K562 (cell line): Measurements from ENCODE around the gene DLST. TPM values are rescaled to one million over a fixed set of nuclear protein-coding genes. Genes with fewer than 3 reads are reported as not detected.

ENCODE experiments used
- ATAC-seq: fragments of 200-7000 bp; cut with Tn5 transposase; 3 replicates; pipeline ENCODE4 v1.9.1; 2020; ENCODE audit warnings: moderate library complexity
- BruUV-seq: library from RNA; stranded (reverse); fragments of 400-500 nt; replicated peaks from 2 replicates; lab custom pipeline; 2021; lab: Mats Ljungman, UMichigan
- CTCF ChIA-PET: fragments of 300-600 bp; formaldehyde crosslinking; extraction: SDS; loops from one replicate; lab custom pipeline; 2021; ENCODE audit warnings: low intra/inter-chr PET ratio; lab: Yijun Ruan, JAX
- POLR2A ChIA-PET: fragments of 300-600, 350-650 bp; sonication (Branson Sonifier 250); formaldehyde crosslinking; extraction: SDS; loops from one replicate; lab custom pipeline; 2021; ENCODE audit warnings: antibody characterized with exemption, inconsistent platforms; lab: Yijun Ruan, JAX
- DNase-seq, 4 experiments: peaks; one replicate each; pipeline versions ENCODE4 v3.0.0 to v3.0.0-alpha.2; 2011 to 2018; ENCODE audit warnings: low spot score in 3 of 4, mixed read lengths in 3 of 4; ENCODE audit errors: extremely low read depth in 1 of 4
- FAIRE-seq: peaks from 2 replicates; lab custom pipeline; 2011; peaks lifted over from hg19 to GRCh38; lab: Jason Lieb, UNC
- H2AFZ ChIP-seq: 2 replicates; pipeline ENCODE4 v1.6.0; 2011; ENCODE audit warnings: low read depth, low read length, control low read depth, inconsistent platforms
- H3K27ac ChIP-seq: fragments of 200-600 bp; 3 replicates; pipeline ENCODE4 v1.8.0; 2011; ENCODE audit warnings: low read depth, mild to moderate bottlenecking, control low read depth, inconsistent platforms, low read length, moderate library complexity, mixed read lengths; ENCODE audit errors: extremely low read depth
- H3K27me3 ChIP-seq, 2 experiments: fragments of 300-600 bp in 1 of 2; 2 replicates in 1 of 2; 3 replicates in 1 of 2; pipeline versions ENCODE4 v1.6.0 to v1.8.0; 2011; ENCODE audit warnings: inconsistent platforms in 2 of 2, low read length in 2 of 2, mild to moderate bottlenecking in 1 of 2, mixed read lengths in 1 of 2, moderate library complexity in 1 of 2; ENCODE audit not compliant: control insufficient read depth in 2 of 2, insufficient read depth in 2 of 2
- H3K36me3 ChIP-seq: fragments of 300-600 bp; 3 replicates; pipeline ENCODE4 v1.8.0; 2011; ENCODE audit warnings: mild to moderate bottlenecking, low read length, inconsistent platforms; ENCODE audit not compliant: control insufficient read depth, insufficient read depth
- H3K4me1 ChIP-seq, 2 experiments: fragments of 200-600 bp in 1 of 2; replicated peaks in 1 of 2; 2 replicates in 1 of 2; 3 replicates in 1 of 2; pipeline versions ENCODE4 v1.5.1 to v1.8.0; 2011; ENCODE audit warnings: inconsistent platforms in 2 of 2, low read length in 2 of 2, mild to moderate bottlenecking in 1 of 2, mixed read lengths in 1 of 2, moderate library complexity in 1 of 2; ENCODE audit not compliant: control insufficient read depth in 2 of 2, insufficient read depth in 2 of 2
- H3K4me2 ChIP-seq: 2 replicates; pipeline ENCODE4 v1.6.1; 2011; ENCODE audit warnings: low read length, control low read depth, inconsistent platforms, mixed read lengths; ENCODE audit not compliant: insufficient read depth
- H3K4me3 ChIP-seq: fragments of 200-600 bp; sonication (generic), shearing (Covaris generic); 2 replicates; pipeline ENCODE4 v1.5.1; 2016; ENCODE audit warnings: control low read depth, inconsistent platforms
- H3K79me2 ChIP-seq: fragments of 200-600 bp; 3 replicates; pipeline ENCODE4 v1.8.0; 2011; ENCODE audit warnings: low read length, inconsistent platforms; ENCODE audit not compliant: control insufficient read depth, insufficient read depth
- H3K9ac ChIP-seq, 2 experiments: 2 replicates each; pipeline versions ENCODE4 v1.6.0 to v1.6.1; 2011; ENCODE audit warnings: low read depth in 2 of 2, low read length in 2 of 2, control low read depth in 1 of 2, inconsistent platforms in 1 of 2, mild to moderate bottlenecking in 1 of 2, mixed read lengths in 1 of 2; ENCODE audit not compliant: insufficient read depth in 1 of 2
- H3K9me1 ChIP-seq: one replicate; pipeline ENCODE4 v1.6.0; 2011; ENCODE audit warnings: inconsistent platforms, mild to moderate bottlenecking, low read length, moderate library complexity; ENCODE audit not compliant: control insufficient read depth, insufficient read depth
- H3K9me3 ChIP-seq: replicated peaks from 2 replicates; pipeline ENCODE4 v1.5.1; 2011; ENCODE audit warnings: low read depth, low read length, inconsistent platforms; ENCODE audit not compliant: control insufficient read depth, insufficient read depth
- H4K20me1 ChIP-seq: replicated peaks from 2 replicates; pipeline ENCODE4 v1.6.1; 2011; ENCODE audit warnings: low read length, inconsistent platforms, mixed read lengths; ENCODE audit not compliant: control insufficient read depth, insufficient read depth
- BDP1 ChIP-seq: IDR thresholded peaks from 3 replicates; pipeline ENCODE4 v1.6.1; 2011; ENCODE audit not compliant: insufficient read length, insufficient read depth
- CC2D1A ChIP-seq: fragments of 450-650 bp; IDR thresholded peaks from 2 replicates; pipeline ENCODE4 v1.6.1; 2017; ENCODE audit warnings: mild to moderate bottlenecking
- CEBPG ChIP-seq, 3 experiments: fragments of 200-800 bp in 1 of 3; sonication (Bioruptor generic) in 1 of 3; sonication (generic) in 1 of 3; formaldehyde crosslinking in 1 of 3; IDR thresholded peaks in 2 of 3; conservative IDR thresholded peaks in 1 of 3; 2 replicates each; pipeline versions ENCODE4 v1.6.1 to v1.8.0; 2016 to 2022; ENCODE audit warnings: missing compliant biosample characterization in 2 of 3, missing genetic modification characterization in 2 of 3, mild to moderate bottlenecking in 1 of 3, missing genetic modification reagents in 1 of 3
- CSDE1 ChIP-seq, 2 experiments: fragments of 450-650 bp; IDR thresholded peaks; 2 replicates each; pipeline ENCODE4 v1.6.1; 2016; ENCODE audit warnings: mild to moderate bottlenecking in 1 of 2
- E2F5 ChIP-seq: sonication (generic); formaldehyde crosslinking; IDR thresholded peaks from 2 replicates; pipeline ENCODE4 v1.8.0; 2022; ENCODE audit warnings: mild to moderate bottlenecking, missing genetic modification reagents
- FIP1L1 ChIP-seq: fragments of 200-400 bp; formaldehyde crosslinking; IDR thresholded peaks from 2 replicates; pipeline ENCODE4 v1.6.1; 2018; ENCODE audit warnings: mild to moderate bottlenecking, low read depth, low read length; ENCODE audit not compliant: poor library complexity, severe bottlenecking
- FOXM1 ChIP-seq, 2 experiments: fragments of 450-650 bp in 1 of 2; sonication (generic) in 1 of 2; formaldehyde crosslinking in 1 of 2; IDR thresholded peaks; 2 replicates each; pipeline versions ENCODE4 v1.6.1 to v1.9.0; 2017 to 2022; ENCODE audit warnings: low read depth in 2 of 2, mild to moderate bottlenecking in 2 of 2, missing genetic modification reagents in 1 of 2, moderate library complexity in 1 of 2
- HOXB6 ChIP-seq: fragments of 250-450 bp; sonication (Bioruptor Pico); IDR thresholded peaks from 2 replicates; pipeline ENCODE4 v1.5.1; 2022; ENCODE audit warnings: mild to moderate bottlenecking, borderline replicate concordance
- KLF10 ChIP-seq: fragments of 250-450 bp; sonication (Bioruptor Pico); IDR thresholded peaks from 2 replicates; pipeline ENCODE4 v1.6.1; 2021; ENCODE audit warnings: matching md5 sums
- KLF13 ChIP-seq: fragments of 450-650 bp; IDR thresholded peaks from 2 replicates; pipeline ENCODE4 v1.6.1; 2016; ENCODE audit warnings: missing genetic modification characterization, low read depth, mild to moderate bottlenecking, missing compliant biosample characterization, moderate library complexity, borderline replicate concordance
- MTA3 ChIP-seq: fragments of 450-650 bp; formaldehyde crosslinking; IDR thresholded peaks from 2 replicates; pipeline ENCODE4 v1.6.1; 2017; ENCODE audit warnings: mild to moderate bottlenecking, borderline replicate concordance
- TAF9B ChIP-seq: fragments of 450-650 bp; IDR thresholded peaks from 2 replicates; pipeline ENCODE4 v1.6.1; 2018; ENCODE audit warnings: mild to moderate bottlenecking; ENCODE audit not compliant: partially characterized antibody
- TCF15 ChIP-seq: fragments of 250-450 bp; sonication (Bioruptor Pico); IDR thresholded peaks from 2 replicates; pipeline ENCODE4 v1.8.0; 2022; ENCODE audit warnings: moderate library complexity, mild to moderate bottlenecking, inconsistent platforms
- WHSC1 ChIP-seq: IDR thresholded peaks from one replicate; pipeline ENCODE4 v1.6.1; 2012; ENCODE audit warnings: low read length, control low read depth, inconsistent platforms
- XRCC4 ChIP-seq: IDR thresholded peaks from one replicate; pipeline ENCODE4 v1.6.1; 2011; ENCODE audit not compliant: insufficient read depth, insufficient read length; ENCODE audit errors: extremely low read depth
- ZNF384 ChIP-seq: IDR thresholded peaks from 2 replicates; pipeline ENCODE4 v1.6.1; 2012; ENCODE audit warnings: low read depth, low read length, improper control_type of control experiment
- ZNF41 ChIP-seq: fragments of 250-450 bp; sonication (Bioruptor Pico); conservative IDR thresholded peaks from 2 replicates; pipeline ENCODE4 v1.4.0; 2020; ENCODE audit warnings: mild to moderate bottlenecking
- WGBS: fragments of 100-300 bp; shearing (Covaris generic); methylation state at CpG from one replicate; pipeline ENCODE4 v1.1.6; 2016; ENCODE audit warnings: low coverage, mixed read lengths; ENCODE audit not compliant: insufficient coverage; ENCODE audit errors: missing lambda C conversion rate; 5-methylcytosine and 5-hydroxymethylcytosine counted together
- in situ Hi-C: fragments of 300-500 bp; cut with MboI; formaldehyde crosslinking; loops from 4 replicates; pipeline ENCODE4 v1.15.0; 2018; ENCODE audit warnings: inconsistent platforms, mixed read lengths
- intact Hi-C: fragments of 100-400 bp; cut with micrococcal nuclease; formaldehyde crosslinking; loops from 2 replicates; pipeline ENCODE4 v1.14.2; 2022
- polyA plus RNA-seq, 8 experiments: library from polyadenylated mRNA; depleted of rRNA in 4 of 8; stranded (reverse) in 5 of 8; unstranded in 3 of 8; fragments of >200 nt; fragmentation: Nextera tagmentation in 2 of 8; fragmentation: Illumina TruSeq in 1 of 8; extraction: Ambion mirVana in 2 of 8; extraction: Trizol in 1 of 8; gene quantifications; 2 replicates each; pipeline versions ENCODE4 v1.2.1 to v1.2.3, GENCODE V29; 2011 to 2014; ENCODE audit warnings: inconsistent platforms in 1 of 8, missing spikeins in 1 of 8
- total RNA-seq, 7 experiments: library from RNA; depleted of rRNA in 6 of 7; stranded (reverse); fragments of >200 nt in 6 of 7; fragmentation: Illumina TruSeq in 2 of 7; extraction: Trizol in 2 of 7; gene quantifications; 2 replicates each; pipeline versions ENCODE4 v1.2.1 to v1.2.3, GENCODE V29; 2011 to 2021; ENCODE audit warnings: low replicate concordance in 1 of 7

Gene DLST
- total and polyA plus RNA-seq, 9 of the 15 experiments (the other 6 are each of a cell fraction or from before 2014, with no cell fraction given): 3.0 to 73.7 (median 45.4) TPM

- Histone ChIP-seq H3K79me2 (no peaks in the 10 kb centered on the region), H3K9me3 (no peaks in the 10 kb centered on the region), H4K20me1 (no peaks in the 10 kb centered on the region), H2AFZ (no peak overlapping the region), H3K4me3 (no peak overlapping the region), H3K4me1 (no peaks in the 10 kb centered on the region), H3K27me3 (no peaks in the 10 kb centered on the region), H3K4me2 (no peak overlapping the region), H3K9ac (no peak overlapping the region), H3K36me3 (peaks cover 26% of the 10 kb centered on the region; the same call in 2 of the 3 replicates), H3K27ac (no peak overlapping the region), H3K9me1 (no peaks in the 10 kb centered on the region)
- in situ Hi-C loops (no loop called here), intact Hi-C loops (no loop called here)
- FAIRE-seq: no peak
- BruUV-seq: no TSS peak
- POLR2A ChIA-PET: no interaction called here
- DNase-seq: no peak
- ATAC-seq: no peak
- WGBS: 95% methylated on average over 2 of the region's 2 CpGs
- TF ChIP-seq KLF13 (tag) (no peak), ZNF384 (no peak), ZNF41 (CRISPR knock-in tag) (no peak), BDP1 (no peak), CEBPG (CRISPR knock-in tag; IDR thresholded peaks at IDR 0.05) (no peak), CEBPG (tag; conservative IDR thresholded peaks at IDR 0.05 in 1 of 2, IDR thresholded peaks at IDR 0.05 in 1 of 2) (no peak), TCF15 (no peak), WHSC1 (no peak), E2F5 (CRISPR knock-in tag) (no peak), KLF10 (CRISPR knock-in tag) (no peak), FIP1L1 (no peak), CSDE1 (IDR thresholded peaks at IDR 0.05) (no peak), XRCC4 (no peak), TAF9B (no peak), CC2D1A (no peak), HOXB6 (no peak), FOXM1 (IDR thresholded peaks at IDR 0.05; ENCODE audit: low read depth) (no peak), FOXM1 (CRISPR knock-in tag; IDR thresholded peaks at IDR 0.05; ENCODE audit: low read depth) (no peak), MTA3 (no peak)
- CTCF ChIA-PET: no interaction called here
Measured at GRCh38 chr14:74838166-74838565, 43.5 kb upstream of the DLST start.
